Fibroblast of skin of left biceps (primary cell): Measurements from ENCODE around the gene SYTL1.

ENCODE experiments used
- DNase-seq, 2 experiments: peaks; one replicate each; pipeline ENCODE4 v3.0.0-alpha.2; 2013; ENCODE audit warnings: low read depth in 2 of 2

SYTL1 gene

GRCh38 chr1:27363766-27364695, 22.2 kb downstream of the SYTL1 start:
- no peak for DNase-seq

GRCh38 chr1:27364696-27365371, 23.0 kb downstream of the SYTL1 start:
- DNase-seq = no peak

GRCh38 chr1:27365372-27366112, 23.7 kb downstream of the SYTL1 start:
- peak; percentile 61 to 64 for DNase-seq

- DNase-seq = peak; percentile 26 to 38
Measured at GRCh38 chr1:27366113-27366410, 24.2 kb downstream of the SYTL1 start.

GRCh38 chr1:27366411-27367159, 24.8 kb downstream of the SYTL1 start, which contains the start of gene MAP3K6:
TSS of gene MAP3K6 (minus strand) at chr1:27366961. CDS start at chr1:27366597, 364 bp downstream.
- DNase-seq = peak; percentile 31 to 33

GRCh38 chr1:27367160-27367650, 25.4 kb downstream of the SYTL1 start:
- DNase-seq = no peak

GRCh38 chr1:27368869-27369582, 27.2 kb downstream of the SYTL1 start:
- DNase-seq = no peak

- no peak for DNase-seq
Measured at GRCh38 chr1:27372022-27372807, 30.4 kb downstream of the SYTL1 start.

GRCh38 chr1:27372808-27373690, 31.2 kb downstream of the SYTL1 start:
- no peak for DNase-seq

- DNase-seq = no peak
Measured at GRCh38 chr1:27374362-27375086, 32.7 kb downstream of the SYTL1 start, which contains the start of gene FCN3. TSS of gene FCN3 (minus strand) at chr1:27374824. CDS start at chr1:27374818, 6 bp downstream.

- DNase-seq = no peak
Measured at GRCh38 chr1:27377760-27378495, 36.1 kb downstream of the SYTL1 start.

- no peak for DNase-seq
Measured at GRCh38 chr1:27379564-27380122, 37.8 kb downstream of the SYTL1 start.

- no peak for DNase-seq
Measured at GRCh38 chr1:27380224-27380623, 38.4 kb downstream of the SYTL1 start.

- DNase-seq = no peak
Measured at GRCh38 chr1:27380766-27381733, 39.2 kb downstream of the SYTL1 start.

GRCh38 chr1:27381969-27382762, 40.3 kb downstream of the SYTL1 start:
- DNase-seq = no peak
